HepG2 (cell line): ENCODE measurements around the gene PTGDS. TPM values are rescaled to one million over a fixed set of nuclear protein-coding genes. Genes with fewer than 3 reads are reported as not detected.

ENCODE experiments used
- CENPT ChIP-seq: sonication (generic); formaldehyde crosslinking; IDR thresholded peaks from 2 replicates; pipeline ENCODE4 v1.8.0; 2022; ENCODE audit warnings: low read depth, mild to moderate bottlenecking, moderate library complexity, missing genetic modification reagents
- HOXA7 ChIP-seq: sonication (generic); formaldehyde crosslinking; IDR thresholded peaks from 2 replicates; pipeline ENCODE4 v1.8.1; 2022; ENCODE audit warnings: mild to moderate bottlenecking, missing genetic modification reagents, moderate library complexity
- KDM2A ChIP-seq: sonication (generic); formaldehyde crosslinking; IDR thresholded peaks from 2 replicates; pipeline ENCODE4 v1.4.0; 2020; ENCODE audit warnings: low read depth, missing genetic modification reagents, borderline replicate concordance
- LCORL ChIP-seq, 2 experiments: fragments of 450-650 bp in 1 of 2; sonication (generic) in 1 of 2; formaldehyde crosslinking in 1 of 2; IDR thresholded peaks; 2 replicates each; pipeline versions ENCODE4 v1.5.0 to v1.6.1; 2017 to 2020; ENCODE audit warnings: antibody characterized with exemption in 1 of 2, missing genetic modification reagents in 1 of 2
- MLLT10 ChIP-seq: sonication (generic); formaldehyde crosslinking; IDR thresholded peaks from 2 replicates; pipeline ENCODE4 v1.4.0; 2020; ENCODE audit warnings: missing genetic modification reagents
- MLX ChIP-seq: IDR thresholded peaks from 2 replicates; pipeline ENCODE4 v1.6.1; 2016
- MTA1 ChIP-seq: sonication (generic); formaldehyde crosslinking; IDR thresholded peaks from 2 replicates; pipeline ENCODE4 v1.4.0; 2020; ENCODE audit warnings: missing genetic modification reagents, mild to moderate bottlenecking, borderline replicate concordance
- NBN ChIP-seq: fragments of 450-650 bp; conservative IDR thresholded peaks from 2 replicates; pipeline ENCODE4 v1.6.1; 2017
- NKX3-1 ChIP-seq: sonication (generic); formaldehyde crosslinking; IDR thresholded peaks from 2 replicates; pipeline ENCODE4 v1.5.0; 2020; ENCODE audit warnings: missing genetic modification reagents
- RCOR2 ChIP-seq: IDR thresholded peaks from 2 replicates; pipeline ENCODE4 v1.6.1; 2016; ENCODE audit warnings: missing biosample characterization, missing genetic modification reagents
- SAP130 ChIP-seq: IDR thresholded peaks from 2 replicates; pipeline ENCODE4 v1.6.1; 2016; ENCODE audit warnings: low read depth
- STAT5B ChIP-seq: sonication (generic); formaldehyde crosslinking; IDR thresholded peaks from 2 replicates; pipeline ENCODE4 v1.4.0; 2020; ENCODE audit warnings: missing genetic modification reagents
- ZBTB14 ChIP-seq: sonication (generic); formaldehyde crosslinking; IDR thresholded peaks from 2 replicates; pipeline ENCODE4 v1.4.0; 2020; ENCODE audit warnings: missing genetic modification reagents
- ZC3H13 ChIP-seq: sonication (generic); formaldehyde crosslinking; IDR thresholded peaks from 2 replicates; pipeline ENCODE4 v1.8.1; 2023; ENCODE audit warnings: mild to moderate bottlenecking, missing genetic modification reagents, moderate library complexity
- ZHX1 ChIP-seq: sonication (generic); formaldehyde crosslinking; IDR thresholded peaks from 2 replicates; pipeline ENCODE4 v1.8.1; 2022; ENCODE audit warnings: low read depth, mild to moderate bottlenecking, missing genetic modification reagents
- ZMAT3 ChIP-seq: sonication (generic); formaldehyde crosslinking; conservative IDR thresholded peaks from 2 replicates; pipeline ENCODE4 v1.7.0; 2021; ENCODE audit warnings: missing genetic modification reagents
- ZNF296 ChIP-seq: sonication (generic); formaldehyde crosslinking; conservative IDR thresholded peaks from 2 replicates; pipeline ENCODE4 v1.5.0; 2020; ENCODE audit warnings: mild to moderate bottlenecking, missing genetic modification reagents
- ZNF350 ChIP-seq: sonication (generic); formaldehyde crosslinking; IDR thresholded peaks from 2 replicates; pipeline ENCODE4 v1.4.0; 2020; ENCODE audit warnings: mild to moderate bottlenecking, low read depth, missing genetic modification reagents, borderline replicate concordance
- ZNF687 ChIP-seq: sonication (generic); formaldehyde crosslinking; IDR thresholded peaks from 2 replicates; pipeline ENCODE4 v1.5.1; 2020; ENCODE audit warnings: mild to moderate bottlenecking, missing genetic modification reagents, moderate library complexity
- ZNF709 ChIP-seq: sonication (generic); formaldehyde crosslinking; IDR thresholded peaks from 2 replicates; pipeline ENCODE4 v1.5.0; 2020; ENCODE audit warnings: mild to moderate bottlenecking, missing genetic modification reagents
- ZNF878 ChIP-seq: sonication (generic); formaldehyde crosslinking; IDR thresholded peaks from 2 replicates; pipeline ENCODE4 v1.8.1; 2023; ENCODE audit warnings: mild to moderate bottlenecking, missing genetic modification reagents, moderate library complexity
- polyA plus RNA-seq, 8 experiments: library from polyadenylated mRNA; depleted of rRNA in 3 of 8; stranded (reverse) in 7 of 8; unstranded in 1 of 8; fragments of >200 nt; fragmentation: Illumina TruSeq in 4 of 8; extraction: Trizol in 4 of 8; gene quantifications; 2 replicates each; pipeline versions ENCODE4 v1.2.1 to v1.2.3, GENCODE V29; 2011 to 2016; ENCODE audit warnings: low read depth in 4 of 8, missing spikeins in 1 of 8, mixed read lengths in 1 of 8; ENCODE audit not compliant: insufficient read depth in 1 of 8
- total RNA-seq, 5 experiments: library from RNA; depleted of rRNA; stranded (reverse); fragments of >200 nt; fragmentation: Illumina TruSeq; extraction: Trizol; gene quantifications; 2 replicates each; pipeline ENCODE4 v1.2.3, GENCODE V29; 2016; ENCODE audit warnings: low read depth in 1 of 5

Gene PTGDS
- total and polyA plus RNA-seq, 2 of the 13 experiments (the other 11 are each of a cell fraction or from before 2014, with no cell fraction given), result 0.33 to 0.50 TPM

GRCh38 chr9:136949817-136950655, 27.3 kb upstream of the PTGDS start (continued):
- TF ChIP-seq ZMAT3 (CRISPR knock-in tag), result peak; percentile 56; the same call in 1 of the 2 replicates
- peak; percentile 39; the same call in 1 of the 2 replicates for TF ChIP-seq CENPT (CRISPR knock-in tag)
- TF ChIP-seq MTA1 (CRISPR knock-in tag), result no peak
- peak; percentile 90; the same call in 1 of the 2 replicates for TF ChIP-seq ZNF709 (CRISPR knock-in tag)
- peak; percentile 80 for TF ChIP-seq KDM2A (CRISPR knock-in tag)
- TF ChIP-seq ZNF878, result no peak
- no peak for TF ChIP-seq NBN
- TF ChIP-seq HOXA7 (CRISPR knock-in tag), result no peak
- peak; percentile 85 for TF ChIP-seq ZC3H13 (CRISPR knock-in tag)
- TF ChIP-seq ZBTB14 (CRISPR knock-in tag), result 0 out of 2 replicates have a peak, but pooled peaks have one; percentile 10
- TF ChIP-seq NKX3-1, result 0 out of 2 replicates have a peak, but pooled peaks have one; percentile 8
- TF ChIP-seq ZNF350, result peak; percentile 61; the same call in 1 of the 2 replicates
- TF ChIP-seq SAP130 (CRISPR knock-in tag), result peak; percentile 84; the same call in 1 of the 2 replicates
- TF ChIP-seq STAT5B (CRISPR knock-in tag), result no peak
- no peak for TF ChIP-seq RCOR2 (CRISPR knock-in tag)
- no peak for TF ChIP-seq MLX (CRISPR knock-in tag)
- no peak for TF ChIP-seq LCORL (IDR thresholded peaks at IDR 0.05)
- TF ChIP-seq LCORL (CRISPR knock-in tag; IDR thresholded peaks at IDR 0.05), result peak; percentile 93
- TF ChIP-seq ZHX1 (CRISPR knock-in tag), result no peak; the same call in 1 of the 2 replicates
- no peak for TF ChIP-seq ZNF296 (CRISPR knock-in tag)
- TF ChIP-seq MLLT10 (CRISPR knock-in tag), result no peak
- peak; percentile 90 for TF ChIP-seq ZNF687 (CRISPR knock-in tag)
